Activated naive CD8-positive, alpha-beta T cell treated with anti-CD3 and anti-CD28 coated beads, Interleukin-2, amount 50 U/mL, for 16 hours (primary cell): Measurements from ENCODE around the gene SLC38A4.
"Not testable (repeated sequence)": the region's sequence is repeated elsewhere in the genome, so short reads cannot be mapped to it uniquely, and the experiment has no call there.

Experiments used
- DNase-seq: peaks from one replicate; pipeline ENCODE4 v3.0.0-alpha.2; 2020; ENCODE audit warnings: low read depth, low spot score

The SLC38A4 gene

GRCh38 chr12:46778415-46778814 lies 47.4 kb downstream of the SLC38A4 start:
- no peak for DNase-seq

DNA sequence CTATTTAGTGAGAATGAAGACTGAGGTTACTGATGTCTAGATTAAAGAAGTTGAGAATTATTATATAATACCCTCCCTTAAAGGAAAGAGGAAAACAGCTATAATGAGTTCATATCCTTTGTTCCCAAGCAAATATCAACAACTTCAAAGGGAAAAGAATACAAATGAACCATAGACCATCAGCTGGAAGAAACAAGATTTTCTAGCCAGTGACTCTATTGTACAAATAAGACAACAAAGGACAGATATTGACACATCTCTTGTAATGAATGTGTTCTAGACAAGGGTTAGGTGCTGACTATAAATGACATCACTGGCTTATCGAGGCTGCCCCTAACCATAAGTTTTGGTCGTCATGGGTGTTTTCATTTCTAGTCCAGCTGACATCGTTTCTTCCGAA lies 48.2 kb downstream of the SLC38A4 start:
- no peak for DNase-seq

GRCh38 chr12:46775796-46776195 lies 50.0 kb downstream of the SLC38A4 start:
- DNase-seq = no peak

DNA sequence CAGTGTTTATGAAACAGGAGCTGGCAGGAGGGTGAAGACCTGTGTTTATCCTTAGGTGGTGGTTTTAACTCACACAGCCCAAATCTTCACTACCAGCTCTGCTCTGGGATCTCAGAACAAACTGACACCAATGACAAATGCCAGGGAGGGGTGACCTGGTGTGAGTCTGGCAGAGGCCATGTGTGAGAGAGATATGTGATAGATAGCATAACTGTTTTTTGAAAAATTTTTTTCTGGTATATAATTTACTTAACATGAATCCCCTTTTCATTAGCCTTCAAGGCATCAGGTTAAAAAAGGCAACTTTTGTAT lies 51.5 kb downstream of the SLC38A4 start:
- DNase-seq = no peak

DNA sequence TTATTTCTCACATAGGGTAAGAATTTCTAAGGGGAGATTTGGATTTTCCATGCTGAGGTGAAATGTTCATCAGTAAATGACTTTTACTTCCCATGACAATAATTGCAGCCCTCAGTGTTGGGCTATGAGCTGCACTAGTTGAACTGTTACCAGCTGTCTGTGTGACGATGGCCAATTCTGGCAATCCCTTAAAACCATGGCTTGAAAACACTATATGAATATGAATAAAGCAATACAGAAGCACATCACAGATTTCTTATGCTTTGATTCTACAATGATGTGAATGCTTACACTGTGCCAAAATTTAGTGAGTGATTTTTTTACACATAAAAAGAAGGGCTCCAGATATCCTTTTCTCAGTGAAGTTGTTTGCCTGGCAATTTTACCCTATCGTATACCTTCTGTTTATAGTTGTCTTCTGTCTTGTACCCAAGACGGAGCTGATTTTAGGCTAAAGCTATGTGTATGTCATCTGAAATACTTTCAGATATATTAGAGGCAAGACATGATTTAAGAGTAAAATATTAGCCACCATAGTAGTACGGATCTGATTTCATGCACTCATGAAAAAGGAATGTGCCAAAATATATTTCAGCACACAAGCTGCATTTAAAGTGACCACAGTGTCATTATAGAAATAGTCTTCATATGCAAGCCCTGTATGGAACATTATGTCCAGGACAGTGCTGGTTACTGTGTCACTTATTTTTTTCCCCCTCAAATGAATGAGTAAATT lies 52.0 kb downstream of the SLC38A4 start:
- no peak for DNase-seq

GRCh38 chr12:46771268-46771827 lies 54.4 kb downstream of the SLC38A4 start:
- DNase-seq = no peak

DNA sequence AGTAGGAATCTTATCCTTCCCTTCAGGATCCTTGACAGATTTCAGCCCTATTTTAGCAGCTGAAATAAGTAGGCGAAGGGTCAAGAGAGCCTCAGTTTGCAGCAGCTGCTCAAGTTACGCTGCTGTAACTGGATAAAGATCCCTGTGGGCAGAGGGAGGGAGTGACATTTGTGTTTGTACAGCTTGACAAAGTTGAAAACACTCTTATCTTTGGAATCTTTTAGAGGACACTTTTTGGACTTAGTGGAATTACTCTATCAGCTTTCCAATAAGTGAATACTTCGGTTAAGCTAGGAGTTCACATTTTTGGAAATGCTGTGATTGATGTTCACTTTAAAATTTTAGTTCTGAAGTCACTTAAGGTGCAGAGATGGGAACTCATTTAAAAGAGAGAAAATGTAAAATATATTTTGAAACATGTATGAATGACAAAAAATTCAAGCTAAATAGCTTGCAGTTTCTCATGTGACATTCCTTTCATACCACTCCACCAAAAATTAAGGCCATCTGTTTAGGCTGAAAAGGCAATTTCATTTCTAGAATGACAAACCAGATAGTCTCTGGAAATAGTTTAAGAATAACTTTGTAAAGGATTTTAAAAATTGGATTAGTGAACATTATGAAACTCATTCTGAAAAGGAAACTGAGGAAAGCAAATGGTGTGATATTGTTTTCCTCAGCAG lies 55.2 kb downstream of the SLC38A4 start:
- no peak for DNase-seq

DNA sequence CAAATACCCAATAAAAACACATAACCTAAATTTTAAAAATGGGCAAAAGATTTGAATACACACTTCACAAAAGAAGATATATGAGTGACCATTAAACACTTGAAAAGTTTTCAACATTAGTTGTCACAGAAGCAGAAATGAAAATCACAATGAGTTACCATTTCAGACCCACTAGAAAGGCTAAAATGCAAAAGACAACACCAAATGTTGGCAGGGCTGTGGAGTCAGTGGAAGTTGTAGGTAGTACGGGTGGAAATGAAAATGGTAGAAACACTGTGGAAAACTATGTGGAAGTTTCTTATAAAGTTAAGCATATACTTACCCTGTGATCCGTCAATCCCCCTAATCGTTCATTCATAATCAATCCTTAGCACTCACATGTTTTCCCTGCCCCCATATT lies 61.8 kb downstream of the SLC38A4 start:
- no peak for DNase-seq

- DNase-seq = no peak
Measured at GRCh38 chr12:46763230-46763629, 62.6 kb downstream of the SLC38A4 start.

GRCh38 chr12:46754550-46754949 lies 71.2 kb downstream of the SLC38A4 start:
- no peak for DNase-seq

GRCh38 chr12:46752396-46752795 lies 73.4 kb downstream of the SLC38A4 start:
- DNase-seq = no peak

DNA sequence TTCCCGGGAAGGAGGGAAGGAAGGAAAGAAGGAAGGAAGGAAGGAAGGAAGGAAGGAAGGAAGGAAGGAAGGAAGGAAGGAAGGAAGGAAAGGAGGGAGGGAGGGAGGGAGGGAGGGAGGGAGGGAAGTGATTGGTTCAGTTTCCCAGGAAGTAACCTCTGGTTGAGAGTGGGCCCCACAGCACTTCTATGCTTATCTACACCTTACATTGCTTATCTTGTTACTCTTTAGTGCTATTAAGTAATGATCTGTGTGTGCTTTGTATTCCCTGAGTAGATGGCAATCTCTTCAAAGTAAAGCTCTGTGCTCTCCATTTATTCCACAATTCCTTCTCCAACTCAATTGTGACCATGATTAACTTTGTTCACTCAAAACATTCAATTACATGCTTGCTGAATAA lies 74.6 kb downstream of the SLC38A4 start:
- no peak for DNase-seq

DNA sequence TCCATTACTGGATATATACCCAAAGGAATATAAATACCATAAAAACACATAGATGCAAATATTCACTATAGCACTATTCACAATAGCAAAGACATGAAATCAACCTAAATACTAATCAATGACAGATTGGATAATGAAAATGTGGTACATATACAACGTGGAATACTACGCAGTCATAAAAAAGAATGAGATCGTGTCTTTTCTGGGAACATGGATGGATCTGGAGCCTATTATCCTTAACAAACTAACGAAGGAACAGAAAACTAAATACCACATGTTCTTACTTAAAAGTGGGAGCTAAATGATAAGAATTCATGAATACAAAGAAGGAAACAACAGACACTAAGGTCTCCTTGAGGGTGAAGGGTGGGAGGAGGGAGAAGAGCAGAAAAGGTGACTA lies 76.5 kb downstream of the SLC38A4 start:
- no peak for DNase-seq

DNA sequence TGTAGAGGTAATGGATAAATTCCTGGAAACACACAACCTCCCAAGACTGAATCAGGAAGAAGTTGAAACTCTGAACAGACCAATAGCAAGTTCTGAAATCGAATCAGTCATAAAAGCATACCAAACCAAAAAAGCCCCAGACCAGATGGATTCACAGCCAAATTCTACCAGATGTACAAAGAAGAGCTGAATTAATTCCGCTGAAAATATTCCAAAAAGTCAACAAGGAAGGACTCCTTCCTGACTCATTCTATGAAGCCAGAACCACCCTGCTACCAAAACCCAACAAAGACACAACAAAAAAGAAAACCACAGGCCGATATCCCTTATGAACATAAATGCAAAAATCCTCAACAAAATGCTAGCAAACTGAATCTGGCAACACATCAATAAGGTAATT lies 81.5 kb downstream of the SLC38A4 start:
- no peak for DNase-seq

GRCh38 chr12:46743456-46743855 lies 82.3 kb downstream of the SLC38A4 start:
- DNase-seq = no peak

- DNase-seq = not testable (repeated sequence)
Measured at GRCh38 chr12:46742271-46742670, 83.5 kb downstream of the SLC38A4 start.

GRCh38 chr12:46725332-46725731 lies 100.5 kb downstream of the SLC38A4 start:
- DNase-seq = no peak

- DNase-seq = no peak
Measured at GRCh38 chr12:46723629-46724419, 102.0 kb downstream of the SLC38A4 start.

DNA sequence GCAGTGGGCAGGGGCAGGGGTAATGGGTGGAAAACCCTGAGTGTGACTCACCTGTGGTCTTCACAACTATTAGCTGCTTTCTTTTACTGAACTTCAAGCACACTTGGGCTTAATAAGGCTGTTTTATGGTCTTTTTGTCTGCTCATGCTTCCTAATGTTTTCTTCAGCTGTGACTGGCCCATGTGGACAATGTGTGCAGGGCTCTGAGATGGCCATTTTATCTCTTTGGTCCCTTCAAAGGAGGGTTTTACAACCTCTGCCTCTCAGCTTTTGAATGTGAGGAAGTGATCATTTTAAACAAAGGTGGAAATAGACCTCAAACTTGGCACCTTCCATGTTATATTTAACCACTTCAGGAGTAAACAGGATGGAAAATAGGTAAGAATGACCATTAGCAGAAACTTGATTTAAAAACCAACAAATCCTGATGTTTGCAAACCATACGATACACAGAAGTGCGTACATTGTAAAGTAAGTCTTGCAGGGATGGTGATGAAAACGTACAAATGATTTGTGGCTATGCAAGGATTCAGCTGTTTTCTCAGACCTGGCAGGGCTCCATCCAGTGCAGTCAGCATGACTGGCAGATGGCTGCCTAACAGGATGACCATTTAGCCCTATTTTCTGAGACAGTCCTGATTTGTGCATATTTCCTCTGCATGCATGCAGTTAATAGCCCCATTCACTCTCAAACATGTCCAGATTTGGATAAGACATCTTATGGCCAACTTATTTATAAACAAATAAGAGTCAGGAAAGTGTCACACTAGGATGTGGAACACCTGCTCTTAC lies 103.2 kb downstream of the SLC38A4 start:
- no peak for DNase-seq

GRCh38 chr12:46718495-46718894 lies 107.3 kb downstream of the SLC38A4 start:
- no peak for DNase-seq

DNA sequence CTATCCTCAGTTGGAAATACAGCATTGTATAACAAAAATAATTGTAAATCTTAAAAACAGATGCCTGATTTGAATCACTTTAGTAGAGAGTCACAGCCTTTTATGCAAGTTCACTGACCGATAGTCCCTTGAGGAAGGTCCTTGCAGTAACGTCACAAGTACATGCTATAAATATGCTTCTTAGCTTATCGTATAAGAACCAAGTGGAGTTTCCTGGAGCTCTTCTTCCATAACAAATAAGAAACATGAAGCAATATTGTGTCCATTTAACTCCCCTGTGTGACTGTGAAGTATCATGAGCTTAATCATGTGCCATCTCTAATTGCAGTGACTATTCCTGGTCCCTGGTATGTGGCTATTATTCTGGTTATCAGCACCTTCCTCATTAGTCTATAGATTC lies 107.9 kb downstream of the SLC38A4 start:
- DNase-seq = no peak

DNA sequence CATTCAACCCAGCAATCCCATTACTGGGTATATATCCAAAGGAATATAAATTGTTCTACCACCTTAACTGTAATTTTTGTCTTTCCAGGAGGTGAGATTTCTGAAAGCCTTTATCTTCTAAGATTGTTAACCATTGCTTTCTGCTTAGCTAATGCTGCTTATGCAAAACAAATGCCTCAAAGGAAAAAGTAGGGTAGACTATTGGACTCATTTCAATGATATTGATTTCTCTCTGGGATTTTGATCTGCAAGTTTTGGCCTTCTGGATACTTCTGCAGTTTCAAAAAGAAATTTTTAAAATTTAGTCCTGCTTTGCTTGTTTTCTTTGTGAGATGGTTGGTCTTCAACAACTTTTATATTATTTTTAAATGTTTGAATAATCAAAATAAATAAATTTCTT lies 108.6 kb downstream of the SLC38A4 start:
- no peak for DNase-seq
